Glomerular visceral epithelial cell (primary cell): Measurements from ENCODE around the gene PDGFD.

Experiments used
- DNase-seq: peaks from one replicate; pipeline ENCODE4 v3.0.0-alpha.2; 2016; ENCODE audit errors: extremely low spot score

PDGFD gene

DNA sequence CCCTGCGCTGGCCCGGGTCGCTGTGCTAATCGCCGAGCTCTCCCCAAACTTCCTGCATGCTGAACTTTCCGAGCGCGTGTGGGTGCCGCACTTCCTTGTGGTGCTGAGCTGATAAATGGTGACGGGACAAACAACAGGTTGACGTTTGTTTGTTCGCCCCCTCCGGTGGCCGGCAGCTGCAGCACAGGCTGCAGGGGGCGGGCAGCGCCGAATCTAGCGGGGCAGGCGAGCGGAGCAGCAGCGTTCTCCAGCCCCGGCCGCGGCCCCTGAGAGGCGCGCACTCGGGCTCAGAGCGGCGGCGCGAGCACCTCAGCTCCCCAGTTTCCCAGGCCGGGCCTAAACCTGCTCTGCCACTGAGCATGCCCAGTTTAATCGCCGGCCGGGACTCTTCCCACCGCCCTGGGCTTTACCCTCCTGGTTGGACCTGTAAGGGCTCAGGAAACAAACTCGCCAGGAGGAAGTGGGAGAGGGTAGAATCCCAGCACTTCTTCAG, at the start of gene PDGFD:
Gene PDGFD (minus strand): TSS at position 120 of the 493 bp plus-strand sequence.
- peak; percentile 64 for DNase-seq

DNA sequence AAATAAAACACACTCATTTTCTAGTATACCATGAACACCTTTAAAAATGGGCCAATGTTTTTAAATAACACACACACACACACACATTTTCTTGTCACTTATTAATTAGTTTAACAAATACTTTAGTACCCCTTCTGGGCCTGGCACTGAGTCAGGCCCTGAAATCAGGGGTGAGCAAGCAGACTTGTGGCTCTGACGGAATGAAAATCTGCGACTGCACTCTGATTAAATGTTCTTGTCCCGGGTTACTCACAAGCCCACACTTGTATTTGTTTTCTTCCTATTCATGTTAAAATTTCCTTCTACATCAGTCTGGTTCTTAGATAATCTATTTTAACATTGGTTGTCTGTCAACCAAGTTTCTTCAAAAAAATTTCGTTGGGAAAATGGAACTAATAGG, 43.0 kb upstream of the PDGFD start:
- no peak for DNase-seq

DNA sequence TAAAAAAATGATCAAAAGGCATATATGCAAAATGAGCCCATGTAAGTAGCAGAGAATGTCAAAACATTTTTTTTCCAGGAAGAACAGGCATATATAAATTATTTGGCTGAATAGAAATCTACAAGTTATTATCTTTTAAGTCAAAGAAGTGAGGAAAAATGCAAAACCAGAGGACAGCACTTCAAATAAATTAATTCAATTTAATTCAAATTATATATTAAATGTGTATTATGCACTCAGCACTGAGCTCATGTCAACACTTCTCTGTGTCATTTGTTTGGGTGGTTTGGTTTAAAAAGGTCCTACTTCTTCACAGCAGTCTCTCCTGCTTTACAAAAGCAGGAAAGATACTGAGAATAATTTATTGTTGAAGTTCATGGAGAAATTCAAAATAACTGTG, 41.9 kb upstream of the PDGFD start:
- DNase-seq: no peak

DNA sequence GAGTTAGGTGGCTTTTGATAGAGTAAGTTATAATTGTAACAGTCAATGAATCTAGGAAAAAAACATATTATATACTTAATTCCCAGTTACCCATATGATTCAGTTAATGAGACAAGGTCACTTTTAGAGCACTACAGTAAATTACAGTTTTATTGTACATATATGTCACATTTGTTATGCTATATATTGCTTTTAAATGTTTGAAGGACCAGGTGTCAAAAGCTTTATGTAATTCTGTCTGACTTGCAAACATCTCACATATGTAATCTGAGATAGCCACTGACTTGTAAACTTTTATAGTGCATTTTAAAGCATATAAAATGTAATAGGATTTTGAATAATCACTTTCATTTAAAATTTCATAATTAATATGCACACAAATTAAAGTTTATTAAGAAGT, 36.7 kb upstream of the PDGFD start:
- DNase-seq: no peak

DNA sequence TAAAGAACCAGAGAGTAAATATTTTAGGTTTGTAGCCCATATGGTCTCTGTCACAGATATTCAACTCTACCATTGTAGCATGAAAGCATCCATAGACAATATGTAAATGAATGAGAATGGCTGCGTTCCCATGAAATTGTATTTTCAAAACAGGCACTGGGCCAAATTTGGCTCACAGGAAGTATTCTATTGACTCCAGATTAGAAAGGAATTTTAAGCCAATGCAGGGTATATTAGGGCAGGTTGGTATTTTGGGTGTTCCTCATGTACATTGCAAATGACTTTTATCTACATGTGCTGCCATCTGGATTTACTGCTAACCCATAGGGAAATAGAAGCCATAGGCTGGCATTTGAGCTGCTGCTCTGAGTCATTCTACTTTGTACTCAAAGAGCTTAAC, 35.1 kb upstream of the PDGFD start:
- DNase-seq: no peak

DNA sequence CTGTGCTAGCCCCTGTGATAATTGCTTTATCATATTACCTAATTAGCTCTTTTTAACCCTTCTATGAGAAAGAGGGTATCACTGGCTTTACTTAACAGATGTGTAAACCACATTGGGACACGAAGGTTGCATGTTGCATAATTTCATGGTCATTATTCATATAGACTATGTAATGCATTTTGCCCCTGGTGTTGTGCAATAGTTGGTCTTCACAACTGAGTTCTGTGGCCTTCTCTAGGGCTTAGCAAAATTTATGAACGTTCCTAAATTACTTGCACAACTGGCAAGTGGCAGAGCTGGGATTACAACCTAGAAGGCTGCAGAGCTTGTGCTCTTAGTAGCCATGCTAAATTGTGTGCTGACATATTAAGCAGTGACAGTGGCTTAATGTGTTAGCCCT, 34.6 kb upstream of the PDGFD start:
- no peak for DNase-seq

DNA sequence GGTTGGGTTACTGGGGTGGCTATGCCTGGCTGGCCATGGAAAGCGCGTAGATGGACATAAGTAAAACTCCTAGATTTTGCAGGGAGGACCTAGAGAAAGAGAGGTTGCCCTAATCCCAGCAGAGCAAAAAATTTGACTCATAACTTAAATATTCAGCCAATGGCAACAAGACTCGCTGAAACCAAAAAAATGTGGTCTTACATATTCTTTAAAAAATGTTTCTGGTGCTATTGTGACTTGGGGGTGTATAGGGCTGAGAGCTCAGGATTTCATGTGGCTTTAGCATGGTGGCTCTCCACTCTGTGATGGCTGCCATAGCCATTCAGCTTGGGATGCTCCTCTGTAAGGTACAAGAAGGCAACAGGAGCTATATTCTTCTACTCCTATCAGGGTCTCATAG, 27.2 kb upstream of the PDGFD start:
- DNase-seq: peak; percentile 0

DNA sequence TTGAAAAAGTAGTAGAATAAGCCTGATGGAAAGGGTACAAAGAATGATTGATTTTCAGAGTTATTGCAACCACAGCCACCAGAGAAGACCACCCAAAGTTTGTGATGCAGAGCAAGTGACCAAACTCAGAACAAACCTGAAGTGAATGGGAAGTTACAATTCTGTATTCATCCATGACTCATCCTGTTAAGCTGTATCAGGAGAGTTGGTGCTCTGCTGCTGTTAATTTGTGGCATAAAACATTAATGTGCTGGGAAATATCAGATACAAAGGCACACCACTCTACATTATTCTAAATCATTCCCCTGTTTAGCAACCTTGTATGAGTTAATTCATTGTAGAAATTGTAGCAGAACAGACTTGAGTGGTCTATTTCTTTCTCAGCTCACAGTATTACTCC, 19.6 kb upstream of the PDGFD start:
- DNase-seq: no peak

DNA sequence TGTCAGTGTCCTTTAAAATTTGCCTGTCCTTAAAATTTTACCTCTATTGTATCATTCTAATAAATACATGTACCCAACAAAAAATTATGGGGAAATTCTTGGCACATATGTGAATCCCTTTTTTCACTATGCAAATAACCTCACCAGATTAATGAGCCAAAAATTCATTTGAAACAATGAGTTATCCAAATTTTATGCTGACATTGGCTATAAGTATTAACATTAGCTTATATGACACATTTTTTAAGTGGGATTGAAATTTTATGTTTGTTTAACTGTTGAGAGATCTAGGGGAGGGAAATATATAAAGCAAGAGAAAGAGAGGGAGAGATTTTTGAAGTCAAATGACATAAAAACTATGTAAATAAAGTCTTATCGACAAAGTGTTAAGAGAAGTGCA, 11.8 kb upstream of the PDGFD start:
- no peak for DNase-seq

DNA sequence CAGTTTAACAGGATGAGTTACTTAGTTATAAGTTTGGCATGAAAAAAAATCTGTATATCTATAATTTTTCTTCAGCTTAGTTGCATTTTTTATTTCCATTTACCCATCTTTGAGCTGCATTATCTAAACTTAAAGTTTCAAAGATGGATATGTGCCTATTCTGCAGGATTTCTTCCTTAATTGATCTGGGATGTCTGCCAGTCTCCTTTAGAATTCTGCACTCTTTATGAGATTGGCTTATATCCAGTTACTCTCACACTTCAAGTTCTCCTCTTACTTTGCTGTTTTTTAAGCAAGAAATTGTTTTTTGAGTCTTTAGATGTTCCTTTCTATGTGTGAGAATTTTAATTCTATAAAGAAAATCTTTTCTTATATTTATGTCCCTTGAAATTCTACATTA, 5.1 kb upstream of the PDGFD start:
- no peak for DNase-seq

DNA sequence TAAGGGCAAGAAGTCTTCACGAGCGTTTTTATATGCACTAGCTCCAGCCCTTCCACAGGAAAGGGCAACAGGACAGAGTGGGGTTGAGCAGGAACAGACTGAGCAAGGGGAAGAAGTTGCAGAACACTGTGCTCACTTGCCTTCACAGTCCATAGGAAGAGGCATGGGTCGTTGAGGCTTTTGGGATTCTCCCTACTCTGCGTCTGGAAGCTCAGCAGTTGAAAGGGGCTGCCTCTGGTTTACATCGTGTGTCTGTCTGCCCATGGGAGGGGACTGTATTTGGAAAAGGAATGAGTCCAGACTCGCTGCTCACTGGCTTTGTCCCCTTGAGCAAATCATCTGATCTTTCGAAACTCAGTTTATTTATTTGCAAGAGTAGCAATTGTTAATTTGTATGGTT, 1.1 kb upstream of the PDGFD start:
- no peak for DNase-seq

DNA sequence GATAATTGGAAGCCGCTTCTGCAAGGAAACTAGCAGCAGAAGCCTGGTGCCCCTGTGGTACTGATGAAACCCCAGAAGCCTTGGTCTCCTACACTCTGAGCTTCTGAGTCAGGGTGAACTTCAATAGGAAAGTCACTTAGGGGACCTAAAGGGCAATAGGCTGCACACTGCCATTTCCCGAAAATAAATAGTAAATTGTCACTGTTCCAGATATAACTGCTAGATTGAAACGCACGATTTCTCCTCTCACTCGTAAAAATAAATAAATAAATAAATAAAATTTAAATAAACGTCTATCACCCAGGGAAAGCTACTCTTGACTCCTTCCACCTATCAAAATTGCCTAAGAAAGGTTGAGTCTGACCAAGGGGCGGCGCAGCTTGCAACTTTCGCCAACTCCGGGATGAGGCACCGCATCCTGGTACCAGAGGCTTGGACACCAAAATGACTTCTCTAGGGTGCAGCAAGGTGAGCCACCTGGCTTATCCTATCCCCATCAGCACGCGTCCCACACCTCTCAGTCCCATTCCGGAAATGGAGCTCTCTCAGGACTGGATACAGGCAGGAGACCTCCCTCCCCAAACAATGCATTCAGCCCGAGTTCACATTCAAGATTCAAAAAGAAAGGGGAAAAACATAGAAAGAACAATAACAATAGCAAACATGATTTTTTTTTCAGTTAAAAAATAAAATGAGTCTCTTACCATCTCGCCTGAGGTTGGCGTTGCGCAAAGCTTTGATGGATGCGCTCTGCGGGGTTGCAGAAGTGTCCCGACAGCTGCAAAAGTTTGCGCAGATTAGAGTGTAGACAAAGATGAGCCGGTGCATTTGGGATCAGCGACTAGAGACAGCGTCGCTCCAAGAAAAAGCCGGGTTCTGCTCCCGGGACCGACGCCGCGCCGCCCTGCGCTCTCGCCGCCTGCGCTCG, 583 bp downstream of the PDGFD start:
- DNase-seq: peak; percentile 2

DNA sequence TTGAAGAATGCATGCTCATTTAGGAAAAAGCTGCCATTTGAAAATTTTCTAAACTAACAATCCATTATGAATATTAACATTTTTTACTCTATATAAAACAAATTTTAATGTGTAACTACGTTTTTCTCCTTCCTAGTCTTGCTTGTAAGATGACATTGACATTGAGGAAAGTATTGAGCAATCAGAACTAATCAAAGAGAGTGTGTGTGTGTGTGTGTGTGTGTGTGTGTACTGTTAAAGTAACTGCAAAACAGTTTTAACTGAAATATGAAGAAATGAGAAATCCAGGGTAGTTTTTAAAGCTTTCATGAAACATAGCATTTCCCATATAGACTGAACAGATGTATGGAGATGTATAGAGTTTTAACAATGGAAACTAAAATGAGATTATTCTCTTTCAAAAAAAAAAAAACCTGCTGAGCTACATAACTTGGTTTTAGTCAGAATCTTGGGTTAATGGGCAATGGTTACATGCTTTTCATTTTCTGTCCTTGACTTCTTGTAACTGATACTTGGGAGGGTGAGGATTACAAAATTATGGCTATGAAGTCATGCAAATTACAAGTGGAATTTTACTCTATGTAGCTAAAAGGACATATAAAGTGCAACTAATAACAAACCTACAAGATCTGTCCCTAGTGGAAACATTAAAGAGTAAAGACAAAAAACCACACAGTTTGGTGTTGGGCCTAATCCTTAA, 2.0 kb downstream of the PDGFD start:
- no peak for DNase-seq

DNA sequence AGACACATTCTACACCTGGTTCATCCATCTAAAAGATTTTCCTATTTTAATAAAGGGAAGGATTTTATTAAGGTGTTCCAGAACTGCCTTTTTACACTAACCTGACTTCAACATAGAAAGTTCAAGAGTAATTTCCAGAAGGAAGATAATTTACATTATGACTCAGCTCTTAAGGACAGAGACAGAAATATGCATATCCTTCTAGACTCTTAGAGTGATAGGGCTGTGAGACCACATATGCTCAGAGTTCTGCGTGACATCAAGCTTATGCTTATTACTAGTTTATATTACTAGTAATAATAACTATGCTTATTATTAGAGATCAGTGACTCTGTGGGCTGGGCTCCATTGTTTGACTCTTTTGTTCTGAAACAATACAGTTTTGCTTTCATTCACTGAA, 4.6 kb downstream of the PDGFD start:
- DNase-seq: no peak

DNA sequence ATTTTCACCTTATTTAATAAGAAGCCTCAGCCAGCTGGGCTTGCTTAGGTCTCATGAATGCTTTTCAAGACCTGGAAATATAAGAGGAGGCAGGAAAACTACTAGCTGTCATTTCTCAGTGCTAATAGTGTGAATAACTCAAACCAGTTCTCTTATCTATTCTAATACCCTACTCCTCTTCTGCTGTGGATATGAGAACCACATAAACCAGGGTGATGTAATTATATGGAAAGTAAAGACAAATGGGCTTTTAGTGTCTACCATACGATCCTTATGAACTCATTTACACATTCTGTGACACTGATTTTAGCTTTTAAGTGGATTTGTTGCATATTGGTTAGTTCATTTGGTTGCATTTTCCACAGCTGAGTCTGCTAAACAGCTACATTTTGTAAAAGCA, 8.6 kb downstream of the PDGFD start:
- no peak for DNase-seq

DNA sequence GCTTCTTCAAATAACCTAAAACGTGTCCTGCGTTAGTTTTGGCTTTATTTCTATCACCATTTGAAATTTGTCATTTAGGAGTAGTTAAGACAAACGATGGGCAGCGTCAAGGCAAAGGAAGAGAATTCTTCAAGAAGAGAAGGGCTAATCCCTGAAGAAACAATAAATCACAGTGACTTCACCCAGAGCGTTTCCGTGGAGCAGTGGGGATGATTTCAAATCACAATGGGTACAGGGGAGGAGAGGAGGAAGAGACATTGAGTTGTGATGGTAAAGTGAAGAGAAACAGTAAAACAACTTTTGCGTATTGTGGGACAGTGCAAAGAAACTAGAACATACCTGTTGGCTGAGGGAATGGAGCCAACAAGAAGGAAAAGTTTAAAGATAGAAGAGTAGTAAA, 9.7 kb downstream of the PDGFD start:
- no peak for DNase-seq

DNA sequence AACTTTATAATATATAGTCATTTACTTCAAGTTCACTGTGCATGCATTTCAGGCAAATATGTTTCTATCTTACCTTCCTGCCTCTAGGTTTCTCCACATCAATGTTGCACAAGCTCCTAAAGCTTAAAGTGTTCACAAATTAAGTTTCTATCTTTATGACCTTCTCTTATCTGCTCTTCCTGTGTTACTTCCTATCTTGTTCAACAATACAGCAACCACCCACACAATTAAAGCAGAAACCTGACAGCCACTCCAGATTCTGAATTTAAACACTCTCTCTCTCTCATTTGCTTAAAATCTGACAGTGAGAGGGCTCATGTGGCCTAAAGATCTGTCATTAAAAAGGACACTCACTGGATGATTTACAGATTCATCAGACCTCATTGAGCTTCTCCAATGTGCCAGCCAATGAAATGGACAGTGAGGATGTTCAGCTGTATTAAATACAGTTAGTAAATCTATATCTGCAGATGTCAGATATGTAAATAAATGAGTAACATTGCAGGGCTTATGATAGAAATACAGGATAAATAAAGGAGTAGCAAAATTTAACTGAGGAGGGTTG, 10.9 kb downstream of the PDGFD start:
- no peak for DNase-seq

DNA sequence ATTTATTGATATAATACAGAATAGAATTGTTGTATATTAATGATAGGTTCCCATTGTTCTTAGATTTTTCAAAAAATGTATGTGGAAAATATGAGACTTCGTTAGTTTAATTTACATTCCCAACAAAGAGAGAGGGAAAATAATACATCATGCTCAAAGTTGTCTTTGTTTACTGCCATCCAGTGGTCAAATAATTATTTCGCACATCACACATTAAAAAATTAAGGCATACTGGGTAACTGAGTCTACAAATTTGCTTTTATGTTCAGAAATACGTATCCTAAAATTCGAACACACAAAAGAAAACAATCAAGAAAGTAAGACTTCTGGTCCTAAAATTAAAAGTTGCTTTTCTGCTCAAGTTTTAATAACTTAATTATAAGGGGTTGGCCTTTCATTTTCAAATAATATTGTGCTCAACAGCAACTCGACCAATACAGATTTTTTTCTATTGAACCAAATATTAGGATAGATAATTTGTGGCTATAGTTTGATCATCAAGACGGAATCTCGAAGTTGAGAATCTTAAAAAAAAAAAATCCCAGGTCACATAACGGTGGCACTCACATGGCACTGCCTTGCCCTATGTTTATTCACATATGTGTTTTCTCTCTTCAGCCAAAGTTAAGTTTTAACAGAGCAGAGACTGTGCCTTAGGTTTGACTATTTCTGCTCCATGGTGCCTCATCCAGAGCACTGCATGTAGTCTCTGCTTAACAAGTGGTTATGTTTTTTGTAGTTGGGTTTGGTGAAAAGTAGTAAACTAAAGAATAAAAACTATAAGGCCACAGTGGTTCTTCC, 12.3 kb downstream of the PDGFD start:
- DNase-seq: no peak

DNA sequence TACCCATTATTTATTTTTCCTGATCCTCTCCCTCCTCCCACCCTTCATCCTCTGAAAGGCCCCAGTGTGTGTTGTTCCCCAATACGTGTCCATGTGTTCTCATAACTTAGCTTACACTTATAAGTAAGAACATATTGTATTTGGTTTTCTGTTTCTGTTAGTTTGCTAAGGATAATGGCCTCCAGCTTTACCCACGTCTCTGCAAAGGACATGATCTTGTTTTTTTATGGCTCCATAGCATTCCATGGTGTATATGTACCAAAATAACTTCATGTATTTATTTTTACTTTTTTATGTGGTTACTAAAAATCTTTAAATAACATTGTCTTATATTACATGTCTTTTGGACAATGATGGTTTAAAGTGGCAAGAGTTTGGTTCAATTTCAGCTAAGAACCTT, 15.2 kb downstream of the PDGFD start:
- DNase-seq: no peak

DNA sequence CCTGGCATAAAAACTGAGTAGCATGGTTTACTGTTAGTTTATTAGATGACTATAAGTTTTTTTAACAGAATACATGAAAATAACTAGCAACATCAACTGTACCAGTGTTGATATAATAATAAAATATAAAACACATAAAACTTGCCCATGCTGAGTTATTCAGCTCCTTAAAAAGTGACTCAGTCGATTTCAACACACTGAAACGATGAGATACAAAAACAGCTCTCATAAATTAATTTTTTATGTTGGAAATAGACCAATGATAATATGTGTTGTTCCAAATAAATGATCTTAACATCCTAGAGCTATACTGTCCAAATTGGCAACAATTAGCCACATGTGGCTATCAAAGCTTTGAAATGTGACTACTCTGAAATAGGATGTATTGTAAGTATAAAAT, 15.9 kb downstream of the PDGFD start:
- no peak for DNase-seq

DNA sequence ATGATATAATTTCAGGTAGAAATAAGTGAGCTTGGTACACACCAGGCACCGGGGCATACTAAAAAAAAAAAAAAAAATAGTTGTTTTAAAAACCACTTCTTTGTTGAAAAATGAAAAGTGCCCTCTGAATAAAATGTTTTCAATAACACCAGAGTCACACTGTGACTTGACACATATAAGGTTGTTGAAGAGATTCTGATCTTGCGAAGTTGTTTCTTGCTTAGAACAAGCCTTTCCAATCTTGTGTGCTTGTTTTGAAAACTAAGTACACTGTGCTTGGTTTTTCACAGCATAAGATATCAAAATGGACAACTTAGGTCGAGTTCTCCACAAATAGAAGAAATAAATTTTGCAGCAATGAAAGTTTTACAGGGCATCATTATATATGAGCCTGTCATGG, 17.0 kb downstream of the PDGFD start:
- DNase-seq: no peak

DNA sequence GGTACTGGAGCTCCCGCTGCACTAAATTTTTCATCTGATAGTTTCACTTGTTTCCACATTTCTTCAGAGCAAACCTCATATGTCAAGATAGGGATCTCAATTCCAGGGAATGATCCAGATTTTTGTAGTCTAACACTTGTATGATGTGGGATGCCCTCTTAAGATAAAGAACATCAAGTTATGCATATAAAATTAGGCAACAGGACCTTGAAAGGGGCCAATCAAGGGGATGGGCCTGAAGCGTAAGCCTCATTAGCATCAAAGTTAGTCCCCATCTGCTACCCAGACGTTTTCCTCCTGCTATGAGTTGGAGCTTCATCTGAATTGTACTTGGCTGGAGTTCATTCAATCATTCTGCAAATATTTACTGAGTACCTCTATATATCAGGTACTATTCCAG, 17.5 kb downstream of the PDGFD start:
- DNase-seq: no peak
